ENCODE results near the gene ZNF74.

ZNF74 gene

GRCh38 chr22:20423008-20423905 is 29.3 kb downstream of the ZNF74 start:
- Histone ChIP-seq H3K27ac (no peak overlapping the region), H3K27me3 (replicated peaks) (no peaks in the 10 kb centered on the region), H3K36me3 (replicated peaks) (peaks cover 23% of the 10 kb centered on the region), H3K4me3 (ENCODE audit: low read depth, low read length) (no peak overlapping the region)
- no peak for DNase-seq
- in situ Hi-C loops (cut with HindIII; ENCODE audit: low pct_ligation_motif_present, low sequenced_read_pairs) = no loop called here
- no peak for TF ChIP-seq CTCF (IDR thresholded peaks at IDR 0.05; ENCODE audit: low read depth, low read length, missing control alignments)

- H3K27me3 ChIP-seq (replicated peaks) = no peaks in the 10 kb centered on the region
- peaks cover 31% of the 10 kb centered on the region for H3K36me3 ChIP-seq (replicated peaks)
- no peak overlapping the region for H3K27ac ChIP-seq
- TF ChIP-seq CTCF (IDR thresholded peaks at IDR 0.05; ENCODE audit: low read depth, low read length, missing control alignments) = no peak
- DNase-seq = no peak
- no peak overlapping the region for H3K4me3 ChIP-seq (ENCODE audit: low read depth, low read length)
- in situ Hi-C loops (cut with HindIII; ENCODE audit: low pct_ligation_motif_present, low sequenced_read_pairs) = no loop called here
Measured at GRCh38 chr22:20423906-20424551, 30.1 kb downstream of the ZNF74 start.

GRCh38 chr22:20424568-20424931 is 30.6 kb downstream of the ZNF74 start:
- H3K27ac ChIP-seq = no peak overlapping the region
- in situ Hi-C loops (cut with HindIII; ENCODE audit: low pct_ligation_motif_present, low sequenced_read_pairs) = no loop called here
- H3K27me3 ChIP-seq (replicated peaks) = no peaks in the 10 kb centered on the region
- no peak overlapping the region for H3K4me3 ChIP-seq (ENCODE audit: low read depth, low read length)
- H3K36me3 ChIP-seq (replicated peaks) = peaks cover 31% of the 10 kb centered on the region
- no peak for TF ChIP-seq CTCF (IDR thresholded peaks at IDR 0.05; ENCODE audit: low read depth, low read length, missing control alignments)
- no peak for DNase-seq

- in situ Hi-C loops (cut with HindIII; ENCODE audit: low pct_ligation_motif_present, low sequenced_read_pairs) = no loop called here
- no peak for TF ChIP-seq CTCF (IDR thresholded peaks at IDR 0.05; ENCODE audit: low read depth, low read length, missing control alignments)
- Histone ChIP-seq H3K27me3 (replicated peaks) (no peaks in the 10 kb centered on the region), H3K36me3 (replicated peaks) (peaks cover 33% of the 10 kb centered on the region), H3K27ac (no peak overlapping the region), H3K4me3 (ENCODE audit: low read depth, low read length) (no peak overlapping the region)
- peak; percentile 24 for DNase-seq
Measured at GRCh38 chr22:20424932-20425565, 31.1 kb downstream of the ZNF74 start.

GRCh38 chr22:20425566-20426258 is 31.8 kb downstream of the ZNF74 start:
- no peak for TF ChIP-seq CTCF (IDR thresholded peaks at IDR 0.05; ENCODE audit: low read depth, low read length, missing control alignments)
- Histone ChIP-seq H3K36me3 (replicated peaks) (peaks cover 37% of the 10 kb centered on the region), H3K27ac (no peak overlapping the region), H3K27me3 (replicated peaks) (no peaks in the 10 kb centered on the region), H3K4me3 (ENCODE audit: low read depth, low read length) (no peak overlapping the region)
- no peak for DNase-seq
- in situ Hi-C loops (cut with HindIII; ENCODE audit: low pct_ligation_motif_present, low sequenced_read_pairs) = no loop called here

All from brain microvascular endothelial cell (primary cell).